HG02870 (cell line): ENCODE data around the gene CISD3.

Source experiments
- ATAC-seq: cut with Tn5 transposase; IDR thresholded peaks from one replicate; pipeline ENCODE4 v1.9.1; 2021; ENCODE audit warnings: mild to moderate bottlenecking, moderate library complexity; ENCODE audit not compliant: unreplicated experiment

Gene CISD3

DNA sequence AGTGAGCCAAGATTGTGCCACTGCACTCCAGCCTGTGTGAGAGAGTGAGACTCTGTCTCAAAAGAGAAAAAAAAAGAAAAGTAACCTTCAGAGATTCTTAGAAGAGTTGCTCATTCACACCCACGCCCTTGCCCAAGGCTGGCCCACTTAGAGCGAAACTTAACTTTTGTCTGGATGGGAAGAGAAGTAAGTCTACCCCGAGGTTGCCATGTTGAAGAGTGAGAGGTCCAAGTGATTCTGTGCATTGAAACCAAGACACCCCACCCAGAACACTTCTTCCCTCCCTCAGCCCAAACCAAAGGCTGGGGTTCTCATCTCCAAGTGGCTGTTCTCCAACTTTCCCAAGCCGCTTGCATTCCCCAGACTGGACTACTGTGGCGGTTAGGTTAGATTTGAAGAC, 2.4 kb upstream of the CISD3 start:
- ATAC-seq, result no peak

DNA sequence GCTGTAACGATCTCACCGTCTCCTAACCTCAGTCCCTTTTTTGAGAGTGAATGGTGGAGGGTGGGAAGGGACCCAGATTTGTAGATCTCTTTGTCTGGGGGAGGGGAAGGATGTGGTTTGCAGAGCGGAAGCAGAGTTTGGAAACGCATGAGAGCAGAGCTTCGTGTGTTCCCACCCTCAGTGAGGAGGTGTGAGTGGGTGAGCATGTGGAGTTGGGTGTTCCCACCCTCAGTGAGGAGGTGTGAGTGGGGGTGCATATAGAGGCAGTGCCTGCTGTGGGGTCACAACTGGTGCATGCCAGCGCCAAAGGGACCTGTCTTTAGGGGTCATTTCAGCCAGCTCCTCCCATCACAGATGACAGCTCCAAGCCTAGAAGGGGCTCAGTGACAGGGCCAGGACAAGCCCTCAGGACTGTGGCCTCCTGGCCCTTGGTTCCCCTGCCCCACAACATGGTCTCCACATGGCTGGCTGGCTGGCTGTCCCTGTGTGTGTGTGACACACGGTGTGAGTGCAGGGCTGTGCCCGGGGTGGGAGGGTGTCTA, 1.8 kb upstream of the CISD3 start:
- no peak for ATAC-seq

DNA sequence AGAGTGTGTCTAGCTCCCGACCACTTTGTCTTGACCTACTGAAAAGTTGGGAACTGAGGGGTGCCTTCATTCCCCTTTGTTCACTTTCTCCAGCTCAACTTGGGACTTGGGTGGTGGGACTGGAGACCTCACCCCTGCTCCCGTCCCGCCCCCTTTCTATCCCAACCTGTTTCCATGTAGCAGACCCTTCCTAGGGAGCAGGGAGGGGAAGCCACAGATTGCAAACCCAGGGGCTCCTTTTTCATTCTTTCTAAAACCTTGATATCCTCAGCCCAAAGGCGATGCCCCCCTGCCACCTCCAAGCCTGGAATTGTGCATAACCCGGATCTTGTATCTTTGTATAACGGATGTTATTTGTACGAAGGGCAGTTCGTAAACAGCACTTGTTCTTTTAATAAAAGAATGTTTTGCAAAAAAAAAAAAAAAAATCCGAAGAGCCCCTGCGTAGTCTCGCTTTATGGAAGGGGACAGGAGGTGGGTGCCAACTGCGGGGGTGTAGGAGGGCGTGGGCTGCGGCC, 714 bp upstream of the CISD3 start:
- ATAC-seq, result no peak

DNA sequence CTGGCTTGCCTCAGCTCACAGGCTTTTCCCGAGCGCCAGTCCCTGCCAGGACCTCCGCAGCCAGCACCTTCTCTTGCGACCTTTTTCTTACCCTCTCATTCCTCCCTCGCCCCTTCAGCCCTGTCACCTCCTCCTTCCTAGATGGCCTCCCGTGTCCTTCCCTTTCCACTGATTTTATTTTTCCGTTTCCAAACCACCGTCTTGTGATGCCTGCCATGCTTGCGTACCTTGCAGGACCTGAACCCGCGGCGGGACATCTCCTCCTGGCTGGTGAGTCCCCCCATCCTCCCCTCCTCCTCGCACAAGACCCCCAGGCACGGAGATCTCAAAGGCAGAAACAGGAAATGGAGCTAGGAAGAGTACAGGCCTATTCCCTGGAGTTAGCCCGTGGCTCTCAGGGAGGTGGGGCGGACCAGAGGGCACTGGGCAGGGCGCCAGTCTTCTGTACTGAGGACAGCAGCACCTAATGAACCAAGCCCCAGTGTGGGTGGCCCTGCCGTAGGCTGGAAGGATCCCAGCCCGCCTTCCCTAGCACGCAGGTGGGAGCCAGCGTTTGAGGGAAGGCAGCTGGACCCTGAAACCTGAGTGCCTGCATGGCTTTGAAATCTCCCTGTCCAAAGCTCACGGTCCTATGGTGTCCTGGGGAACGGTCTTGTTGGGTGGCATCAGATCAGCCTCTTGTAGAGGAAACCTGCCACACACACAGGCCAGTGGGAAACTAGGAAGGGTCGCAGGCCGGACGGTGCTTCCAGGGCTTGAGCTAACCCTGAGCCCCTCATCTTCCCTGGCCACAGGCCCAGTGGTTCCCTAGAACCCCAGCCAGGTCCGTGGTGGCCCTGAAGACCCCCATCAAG, 612 bp downstream of the CISD3 start:
- ATAC-seq, result no peak

DNA sequence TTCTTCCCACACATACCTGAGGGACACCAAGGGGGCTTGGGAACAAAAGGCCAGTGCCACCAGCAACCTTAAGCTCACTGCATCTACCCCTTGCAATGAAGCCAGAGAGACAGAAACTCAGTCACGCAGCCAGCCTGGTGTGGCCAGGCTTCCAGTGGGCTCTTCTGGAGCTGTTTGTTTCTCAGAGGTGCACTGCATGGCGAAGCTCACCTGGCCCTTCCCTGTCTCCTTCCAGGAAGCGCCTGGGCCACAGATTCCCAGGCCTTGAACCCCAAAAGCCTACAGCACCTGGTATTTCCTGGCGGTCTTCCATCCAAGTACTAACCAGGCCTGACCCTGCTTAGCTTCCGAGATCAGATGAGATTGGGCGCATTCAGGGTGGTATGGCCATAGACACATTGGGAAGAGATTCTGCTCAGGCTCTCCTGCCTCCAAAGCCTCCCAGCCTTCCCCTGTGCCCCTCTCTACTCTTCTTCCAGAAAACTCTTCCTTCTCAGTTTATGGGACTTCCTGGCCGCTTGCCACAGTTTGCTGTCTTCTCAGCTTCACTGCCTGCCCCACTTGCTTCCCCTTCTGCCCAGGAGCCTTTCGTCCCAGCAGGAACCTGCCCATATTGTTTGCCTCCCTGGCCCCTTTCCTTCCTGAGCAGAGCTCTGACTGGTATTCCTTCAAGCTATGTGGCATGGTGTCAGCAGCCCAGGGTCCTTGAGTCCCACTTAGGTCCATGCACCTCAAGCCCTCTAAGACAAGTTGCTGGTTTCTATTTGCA, 1.6 kb downstream of the CISD3 start:
- no peak for ATAC-seq

DNA sequence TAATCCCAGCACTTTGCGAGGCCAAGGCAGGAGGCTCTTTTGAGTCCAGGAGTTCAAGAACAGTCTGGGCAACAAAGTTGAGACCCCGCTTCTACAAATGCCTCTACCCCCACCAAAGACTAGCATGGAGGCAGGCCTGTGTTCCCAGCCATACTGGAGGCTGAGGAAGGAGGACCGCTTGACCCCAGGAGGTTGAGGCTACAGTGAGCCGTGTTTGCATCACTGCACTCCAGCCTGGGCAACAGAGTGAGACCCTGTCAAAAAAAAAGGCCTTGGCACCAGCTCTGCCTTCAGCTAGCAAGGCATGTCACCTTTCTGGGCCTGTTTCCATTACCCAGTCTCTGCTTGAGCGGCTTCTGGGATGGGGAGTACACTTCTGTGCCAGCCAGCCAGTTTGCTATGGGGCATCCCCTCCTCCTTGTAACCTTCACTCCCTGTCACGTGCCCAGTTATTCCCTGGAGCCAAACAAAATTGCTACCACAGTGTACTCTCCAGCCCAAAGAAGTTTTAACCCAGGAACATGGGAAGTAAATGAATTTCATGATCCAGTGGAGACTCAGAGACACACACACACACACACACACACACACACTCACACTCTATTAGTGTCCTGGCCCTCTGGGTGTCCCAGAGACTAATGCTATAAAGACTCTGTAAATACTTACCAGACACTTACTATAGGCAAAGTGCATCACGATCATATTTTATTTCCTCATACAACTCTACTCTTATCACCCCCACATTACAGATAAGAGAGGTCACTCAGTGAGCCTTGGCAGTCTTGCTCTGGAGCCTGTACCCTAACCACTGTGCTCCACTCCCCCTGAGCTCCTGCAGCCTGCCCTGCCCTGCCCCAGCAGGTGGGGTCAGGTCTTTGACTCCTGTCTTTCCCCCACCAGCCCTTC, 2.5 kb downstream of the CISD3 start:
- no peak for ATAC-seq

DNA sequence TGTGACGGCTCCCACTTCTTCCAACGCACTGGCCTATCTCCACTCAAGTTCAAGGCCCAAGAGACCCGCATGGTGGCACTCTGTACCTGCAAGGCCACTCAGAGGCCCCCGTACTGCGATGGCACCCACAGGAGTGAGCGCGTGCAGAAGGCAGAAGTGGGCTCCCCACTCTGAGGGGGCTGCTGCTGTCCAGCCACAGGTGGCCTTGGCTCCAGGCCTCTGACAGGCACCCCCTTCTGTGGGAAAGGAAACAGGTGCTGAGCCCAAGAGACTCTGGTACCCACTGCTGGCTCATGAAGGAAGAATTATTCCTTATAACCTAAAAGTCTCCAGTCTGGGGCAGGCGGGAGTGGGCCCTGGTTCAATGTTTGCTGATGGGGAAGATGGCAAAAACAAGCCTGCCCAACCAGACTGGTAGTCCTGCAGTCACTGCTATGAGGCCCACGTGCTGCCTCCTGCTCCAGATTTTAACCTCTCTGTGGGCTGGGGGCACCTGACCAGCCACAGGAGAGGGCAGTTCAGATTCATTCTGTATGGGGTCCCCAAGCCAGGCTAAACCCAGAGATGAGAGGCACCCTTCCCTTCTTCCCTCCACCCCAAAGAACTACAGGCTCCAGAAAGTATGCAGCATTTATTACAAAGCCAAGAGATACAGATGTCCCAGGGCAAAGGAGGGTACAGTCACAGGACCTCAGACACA, 3.3 kb downstream of the CISD3 start:
- ATAC-seq, result no peak

DNA sequence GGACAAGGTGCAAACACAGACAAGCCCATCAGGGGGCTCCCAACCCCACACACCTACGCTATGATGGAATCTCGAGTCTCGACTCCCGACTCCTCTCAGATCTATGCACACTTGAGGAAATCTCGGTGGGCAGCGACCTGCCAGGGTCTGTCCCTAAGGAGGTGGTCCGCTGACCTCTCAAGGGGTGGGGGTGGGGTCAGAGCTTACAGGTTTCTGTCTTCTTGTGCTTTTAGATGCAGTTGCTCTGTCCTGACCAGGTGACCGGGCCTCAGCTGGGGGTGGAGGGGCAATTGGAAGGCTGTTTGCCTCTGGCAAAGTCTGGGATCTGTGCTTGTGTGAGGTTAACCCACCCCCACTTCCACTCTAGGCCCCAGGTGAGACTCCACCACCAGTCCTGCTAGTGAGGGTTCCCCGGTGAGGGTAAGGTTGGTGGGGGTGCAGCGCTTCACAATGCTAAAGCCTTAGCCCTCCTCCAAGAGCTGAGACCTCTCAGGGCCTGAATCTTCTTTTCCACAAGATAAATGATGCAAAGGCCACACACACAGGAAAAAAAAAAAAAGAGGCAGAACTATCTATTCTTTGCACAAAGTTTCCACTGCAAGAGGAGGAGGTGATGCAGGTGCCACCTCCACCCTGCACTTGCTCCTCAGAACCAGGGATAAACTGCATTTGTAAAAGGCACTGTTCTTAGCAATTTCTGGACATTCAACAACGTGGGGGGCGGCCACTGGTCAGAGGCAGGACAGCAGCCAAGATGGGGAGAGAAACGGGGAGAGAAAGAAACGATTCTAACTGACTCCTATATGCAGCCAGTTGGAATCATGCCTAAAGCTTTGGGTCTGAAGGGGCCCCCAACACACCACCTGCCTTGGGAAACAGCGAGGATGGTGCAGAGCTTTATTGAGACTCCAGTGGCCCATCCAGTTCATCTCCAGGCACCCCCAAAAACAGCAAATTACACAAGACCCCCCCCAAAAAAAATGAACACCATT, 4.1 kb downstream of the CISD3 start:
- no peak for ATAC-seq

DNA sequence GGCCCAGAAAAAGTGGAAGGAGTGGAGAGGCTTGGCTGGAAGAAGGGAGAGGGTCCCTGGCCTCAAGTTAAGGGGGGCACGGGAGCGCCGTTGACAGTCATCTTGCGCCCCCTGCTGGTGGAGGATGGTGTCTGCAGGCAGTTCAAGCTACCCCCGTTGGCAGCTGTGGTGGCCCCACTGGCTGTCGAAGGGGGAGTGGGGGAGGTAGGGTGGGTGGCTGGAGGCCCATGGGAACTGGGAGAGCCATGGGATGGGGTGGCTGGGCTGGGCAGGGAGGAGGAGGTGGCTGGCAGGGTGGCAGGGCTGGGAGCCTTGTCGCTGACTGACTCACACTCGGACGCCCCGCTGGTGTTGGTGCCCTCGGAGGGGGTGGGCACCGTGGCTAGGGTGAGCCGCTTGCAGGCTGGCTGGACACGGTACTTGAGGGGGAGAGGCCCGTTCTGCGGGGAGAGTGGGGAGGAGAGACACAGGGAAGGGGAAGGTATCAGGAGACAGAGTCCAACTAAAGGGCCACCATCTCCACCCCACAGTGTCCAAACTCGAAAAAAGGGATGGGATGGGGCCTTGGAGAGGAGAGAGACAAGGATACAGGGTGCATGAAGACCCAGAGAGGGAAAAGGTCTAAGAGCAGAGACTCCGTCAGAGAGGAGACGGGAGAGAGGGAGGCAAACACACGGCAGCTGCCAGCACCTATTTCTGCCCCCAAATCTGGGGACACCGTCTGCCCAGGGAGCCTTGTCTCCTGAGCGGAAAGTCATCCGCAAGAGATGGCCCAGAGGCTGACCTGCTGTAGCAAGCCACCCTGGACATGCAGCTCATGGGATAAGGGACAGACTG, 5.2 kb downstream of the CISD3 start:
- ATAC-seq, result no peak

DNA sequence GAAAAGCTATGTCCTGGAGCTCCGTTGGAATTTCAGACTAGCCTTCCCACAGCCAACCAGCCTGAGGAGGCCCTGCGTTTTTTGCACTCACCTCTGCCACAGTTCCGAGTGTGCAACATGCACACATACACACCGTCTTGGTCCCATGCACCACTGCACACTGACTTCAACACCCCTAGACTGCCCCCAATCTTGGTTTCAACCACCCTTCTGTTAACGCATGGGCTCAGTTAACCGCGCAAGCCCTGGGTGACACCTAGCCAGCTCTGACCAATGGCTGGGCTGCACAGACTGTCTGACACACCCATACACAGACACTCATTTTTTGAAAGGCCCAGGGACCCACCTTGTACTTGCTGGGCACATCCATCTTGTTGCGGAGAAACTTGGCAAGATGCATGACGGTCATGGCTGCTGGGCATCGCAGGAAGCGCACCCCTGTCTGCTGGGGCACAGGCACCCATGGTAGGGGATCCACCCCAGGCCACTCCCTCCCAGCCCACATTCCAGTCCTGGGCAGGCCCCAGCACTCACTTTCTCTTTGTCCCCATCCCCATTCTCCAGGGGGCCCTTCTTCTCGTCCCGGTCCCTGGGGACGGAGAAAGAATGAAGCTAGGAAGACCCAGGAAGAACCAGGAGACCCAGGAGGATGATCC, 8.0 kb downstream of the CISD3 start:
- ATAC-seq, result no peak

DNA sequence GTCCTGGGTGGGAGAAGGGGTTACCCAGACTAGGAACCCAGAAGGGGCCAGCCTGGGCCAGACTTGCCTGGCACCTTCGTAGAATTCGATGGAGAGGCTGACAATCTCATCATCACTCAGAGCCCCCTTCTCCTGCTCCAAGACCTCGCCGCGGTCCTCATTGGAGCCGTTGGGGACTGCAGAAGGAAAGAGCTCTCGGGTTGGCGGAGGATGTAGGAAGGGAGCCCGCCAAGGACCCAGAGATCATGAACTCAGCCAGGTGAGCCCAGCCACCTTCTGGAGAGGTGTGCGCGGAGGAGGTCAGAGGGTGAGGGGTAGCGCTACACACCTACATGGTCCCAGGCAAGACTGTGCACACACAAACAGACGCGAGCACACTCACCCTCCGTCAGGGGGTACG, 8.5 kb downstream of the CISD3 start:
- ATAC-seq, result no peak

DNA sequence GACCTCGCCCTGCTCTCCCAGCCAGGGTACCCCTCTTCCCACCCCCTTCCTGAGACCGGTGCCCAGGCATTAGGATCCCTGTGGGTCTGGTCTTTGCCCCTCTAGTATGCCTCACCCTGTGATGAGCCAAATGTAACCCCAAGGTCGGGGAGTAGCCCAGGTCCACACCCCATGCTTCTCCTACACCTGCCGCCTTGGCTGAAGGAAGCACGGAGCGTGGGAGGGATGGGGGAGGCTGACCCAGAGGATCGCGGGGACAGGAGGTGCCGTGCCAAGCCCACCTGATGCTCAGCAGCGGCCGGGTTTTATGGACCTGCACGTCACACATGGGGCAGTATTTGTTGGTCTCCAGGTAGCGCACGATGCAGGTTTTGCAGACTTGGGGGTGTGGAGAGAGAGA, 9.2 kb downstream of the CISD3 start:
- ATAC-seq, result no peak

DNA sequence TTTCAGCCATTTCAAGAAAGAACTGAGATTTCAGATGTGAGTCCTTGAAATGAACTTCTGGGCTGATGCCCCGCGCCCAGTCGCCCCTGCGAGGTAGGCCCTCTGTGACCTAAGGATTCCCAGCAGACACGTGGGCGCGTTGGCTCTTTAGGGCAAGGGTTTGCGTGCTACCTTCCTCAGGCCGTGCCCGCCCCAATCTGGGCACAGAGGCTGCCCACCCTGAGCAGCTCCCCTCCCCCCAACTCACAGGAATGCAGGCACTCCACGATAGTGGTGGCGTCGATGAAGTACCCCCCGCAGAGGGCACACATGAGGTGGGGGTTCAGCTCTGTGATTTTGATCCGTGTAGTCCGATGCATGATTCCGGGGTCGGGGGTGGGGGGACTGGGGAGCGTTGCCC, 9.9 kb downstream of the CISD3 start:
- ATAC-seq, result no peak

DNA sequence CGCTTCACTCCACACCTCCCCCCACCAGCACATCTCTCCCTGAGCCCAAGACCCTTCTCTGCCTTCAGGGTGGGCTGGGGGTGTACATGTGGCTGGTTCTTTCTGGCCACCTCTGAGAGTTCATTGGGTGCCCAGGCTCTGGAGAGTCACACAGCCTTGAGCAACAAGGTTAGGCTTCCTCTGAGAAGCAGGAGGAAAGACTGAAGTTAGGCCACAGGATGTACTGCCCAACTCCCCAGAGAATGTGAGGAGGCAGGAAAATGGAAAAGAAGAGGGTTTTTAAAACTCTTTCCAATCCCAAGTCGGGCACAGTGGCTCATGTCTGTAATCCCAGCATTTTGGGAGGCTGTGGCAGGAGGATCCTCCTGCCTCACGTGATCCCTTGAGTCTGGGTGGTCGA, 10.7 kb downstream of the CISD3 start:
- no peak for ATAC-seq

DNA sequence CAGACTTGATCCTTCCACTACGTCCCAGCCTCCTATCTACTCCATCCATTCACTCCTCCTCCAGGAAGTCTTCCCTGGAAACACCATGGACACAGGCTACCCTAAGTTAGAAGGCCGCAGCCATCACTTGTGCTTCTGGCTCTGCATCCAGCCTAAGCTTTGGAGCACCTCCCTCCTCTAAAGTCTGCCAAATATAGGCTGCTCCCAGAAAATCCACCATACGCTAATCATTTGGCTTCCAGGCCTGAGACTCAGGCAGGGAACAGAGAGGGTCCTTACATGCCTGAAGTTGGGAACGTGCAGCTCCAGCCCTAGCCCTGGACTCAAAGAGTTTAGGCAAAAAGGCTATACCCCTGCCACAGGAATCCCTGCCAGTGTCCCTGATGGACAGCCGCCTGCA, 11.3 kb downstream of the CISD3 start:
- ATAC-seq, result no peak

DNA sequence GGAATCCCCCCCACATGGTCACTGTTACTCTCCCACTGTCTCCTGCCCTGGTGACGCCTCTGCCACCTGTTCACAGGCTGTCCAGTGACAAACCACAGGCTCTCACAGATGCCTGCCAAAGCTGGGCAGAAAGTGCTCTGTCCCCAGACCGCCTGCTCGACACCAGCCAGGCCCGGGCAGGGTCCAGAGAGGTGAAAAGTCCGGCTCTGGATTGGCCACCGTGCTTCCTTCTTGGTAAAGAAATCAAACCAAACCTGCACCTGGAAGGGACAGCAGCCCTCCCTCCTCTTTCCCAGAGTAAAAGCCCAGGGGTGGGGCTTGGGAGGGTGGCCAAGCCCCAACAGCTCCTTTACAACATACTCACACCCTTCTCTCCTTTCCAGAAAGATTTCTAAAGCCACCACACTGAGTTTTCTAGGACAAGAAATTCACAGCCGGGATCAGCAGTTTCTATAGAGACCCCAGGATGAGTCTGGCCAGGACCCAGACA, 11.8 kb downstream of the CISD3 start:
- no peak for ATAC-seq
